HEK293T (cell line): Measurements from ENCODE around the gene EML6.

Experiments used
- CTCF ChIA-PET: fragments of 350-600 bp; formaldehyde crosslinking; extraction: SDS; loops from one replicate; lab custom pipeline; 2021; ENCODE audit warnings: antibody characterized with exemption, inconsistent platforms; lab: Yijun Ruan, JAX
- POLR2A ChIA-PET: fragments of 350-600 bp; formaldehyde crosslinking; extraction: SDS; loops from one replicate; lab custom pipeline; 2020; ENCODE audit warnings: antibody characterized with exemption, inconsistent platforms; lab: Yijun Ruan, JAX
- DNase-seq: peaks from one replicate; pipeline ENCODE4 v3.0.0; 2012; ENCODE audit warnings: mixed read lengths; ENCODE audit errors: extremely low spot score
- ARNT ChIP-seq: fragments of 450-650 bp; IDR thresholded peaks from 2 replicates; pipeline ENCODE4 v1.6.1; 2017; ENCODE audit warnings: mild to moderate bottlenecking
- BHLHE40 ChIP-seq: fragments of 450-650 bp; IDR thresholded peaks from 2 replicates; pipeline ENCODE4 v1.6.1; 2016; ENCODE audit warnings: mild to moderate bottlenecking, moderate library complexity, borderline replicate concordance
- CTBP1 ChIP-seq: fragments of 450-650 bp; IDR thresholded peaks from 2 replicates; pipeline ENCODE4 v1.6.1; 2016; ENCODE audit warnings: borderline replicate concordance
- ELF4 ChIP-seq: fragments of 450-650 bp; IDR thresholded peaks from 2 replicates; pipeline ENCODE4 v1.6.1; 2017; ENCODE audit warnings: antibody characterized with exemption
- FOXA1 ChIP-seq: fragments of 450-650 bp; IDR thresholded peaks from 2 replicates; pipeline ENCODE4 v1.6.1; 2016; ENCODE audit warnings: mild to moderate bottlenecking
- FOXK2 ChIP-seq: fragments of 450-650 bp; IDR thresholded peaks from 2 replicates; pipeline ENCODE4 v1.6.1; 2016; ENCODE audit warnings: mild to moderate bottlenecking
- FOXM1 ChIP-seq: fragments of 450-650 bp; IDR thresholded peaks from 2 replicates; pipeline ENCODE4 v1.6.1; 2017; ENCODE audit warnings: mild to moderate bottlenecking, borderline replicate concordance
- HDGF ChIP-seq: fragments of 450-650 bp; IDR thresholded peaks from 2 replicates; pipeline ENCODE4 v1.6.1; 2017; ENCODE audit warnings: antibody characterized with exemption, borderline replicate concordance
- L3MBTL2 ChIP-seq: fragments of 450-650 bp; conservative IDR thresholded peaks from 2 replicates; pipeline ENCODE4 v1.6.1; 2016; ENCODE audit warnings: mild to moderate bottlenecking
- LEF1 ChIP-seq: fragments of 450-650 bp; IDR thresholded peaks from 2 replicates; pipeline ENCODE4 v1.6.1; 2017; ENCODE audit warnings: mild to moderate bottlenecking, borderline replicate concordance
- NFRKB ChIP-seq: fragments of 450-650 bp; IDR thresholded peaks from 2 replicates; pipeline ENCODE4 v1.6.1; 2016; ENCODE audit warnings: mild to moderate bottlenecking, moderate library complexity
- SP1 ChIP-seq: fragments of 450-650 bp; IDR thresholded peaks from 2 replicates; pipeline ENCODE4 v1.6.1; 2017
- SUZ12 ChIP-seq: fragments of 450-650 bp; IDR thresholded peaks from 2 replicates; pipeline ENCODE4 v1.6.1; 2016; ENCODE audit warnings: mild to moderate bottlenecking
- TARDBP ChIP-seq: fragments of 450-650 bp; IDR thresholded peaks from 2 replicates; pipeline ENCODE4 v1.6.1; 2016
- ZNF384 ChIP-seq: fragments of 450-650 bp; IDR thresholded peaks from 2 replicates; pipeline ENCODE4 v1.6.1; 2016
- TF ChIP-seq, protein P1 (sequence below): fragments of 450-650 bp; IDR thresholded peaks from 2 replicates; pipeline ENCODE4 v1.6.1; 2016

EML6 gene

GRCh38 chr2:54791831-54792230 lies 68.4 kb downstream of the EML6 start:
- ChIA-PET POLR2A (no interaction called here), CTCF (no interaction called here)
- no peak for DNase-seq
- no peak for TF ChIP-seq FOXK2
- TF ChIP-seq ARNT = no peak
- no peak for TF ChIP-seq SUZ12
- no peak for TF ChIP-seq TARDBP

GRCh38 chr2:54797307-54797706 lies 73.8 kb downstream of the EML6 start:
- no peak for TF ChIP-seq FOXK2
- no peak for TF ChIP-seq ARNT
- TF ChIP-seq NFRKB = no peak
- TF ChIP-seq ELF4 = no peak
- no peak for TF ChIP-seq LEF1
- TF ChIP-seq TARDBP = no peak
- TF ChIP-seq L3MBTL2 = no peak
- TF ChIP-seq SUZ12 = no peak
- ChIA-PET CTCF (no interaction called here), POLR2A (no interaction called here)

GRCh38 chr2:54801352-54801751 lies 77.9 kb downstream of the EML6 start:
- no peak for DNase-seq
- TF ChIP-seq, protein P1, sequence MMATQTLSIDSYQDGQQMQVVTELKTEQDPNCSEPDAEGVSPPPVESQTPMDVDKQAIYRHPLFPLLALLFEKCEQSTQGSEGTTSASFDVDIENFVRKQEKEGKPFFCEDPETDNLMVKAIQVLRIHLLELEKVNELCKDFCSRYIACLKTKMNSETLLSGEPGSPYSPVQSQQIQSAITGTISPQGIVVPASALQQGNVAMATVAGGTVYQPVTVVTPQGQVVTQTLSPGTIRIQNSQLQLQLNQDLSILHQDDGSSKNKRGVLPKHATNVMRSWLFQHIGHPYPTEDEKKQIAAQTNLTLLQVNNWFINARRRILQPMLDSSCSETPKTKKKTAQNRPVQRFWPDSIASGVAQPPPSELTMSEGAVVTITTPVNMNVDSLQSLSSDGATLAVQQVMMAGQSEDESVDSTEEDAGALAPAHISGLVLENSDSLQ = no peak
- TF ChIP-seq BHLHE40 = no peak
- TF ChIP-seq ELF4 = no peak
- no peak for TF ChIP-seq FOXA1
- TF ChIP-seq ZNF384 = no peak
- TF ChIP-seq ARNT = no peak
- TF ChIP-seq FOXM1 = no peak
- TF ChIP-seq HDGF = no peak
- no peak for TF ChIP-seq TARDBP
- TF ChIP-seq LEF1 = no peak
- TF ChIP-seq SUZ12 = no peak
- no peak for TF ChIP-seq L3MBTL2
- TF ChIP-seq FOXK2 = no peak
- TF ChIP-seq SP1 = no peak
- TF ChIP-seq CTBP1 = no peak
- no peak for TF ChIP-seq NFRKB
- CTCF ChIA-PET = interaction anchor here (0.6 kb wide), 1 partner anchor 22 kb away, joined by 6 read pairs; no protein-coding TSS in a partner anchor
- POLR2A ChIA-PET = no interaction called here

More at GRCh38 chr2:54797307-54797706, 73.8 kb downstream of the EML6 start:
- DNase-seq = no peak

DNA sequence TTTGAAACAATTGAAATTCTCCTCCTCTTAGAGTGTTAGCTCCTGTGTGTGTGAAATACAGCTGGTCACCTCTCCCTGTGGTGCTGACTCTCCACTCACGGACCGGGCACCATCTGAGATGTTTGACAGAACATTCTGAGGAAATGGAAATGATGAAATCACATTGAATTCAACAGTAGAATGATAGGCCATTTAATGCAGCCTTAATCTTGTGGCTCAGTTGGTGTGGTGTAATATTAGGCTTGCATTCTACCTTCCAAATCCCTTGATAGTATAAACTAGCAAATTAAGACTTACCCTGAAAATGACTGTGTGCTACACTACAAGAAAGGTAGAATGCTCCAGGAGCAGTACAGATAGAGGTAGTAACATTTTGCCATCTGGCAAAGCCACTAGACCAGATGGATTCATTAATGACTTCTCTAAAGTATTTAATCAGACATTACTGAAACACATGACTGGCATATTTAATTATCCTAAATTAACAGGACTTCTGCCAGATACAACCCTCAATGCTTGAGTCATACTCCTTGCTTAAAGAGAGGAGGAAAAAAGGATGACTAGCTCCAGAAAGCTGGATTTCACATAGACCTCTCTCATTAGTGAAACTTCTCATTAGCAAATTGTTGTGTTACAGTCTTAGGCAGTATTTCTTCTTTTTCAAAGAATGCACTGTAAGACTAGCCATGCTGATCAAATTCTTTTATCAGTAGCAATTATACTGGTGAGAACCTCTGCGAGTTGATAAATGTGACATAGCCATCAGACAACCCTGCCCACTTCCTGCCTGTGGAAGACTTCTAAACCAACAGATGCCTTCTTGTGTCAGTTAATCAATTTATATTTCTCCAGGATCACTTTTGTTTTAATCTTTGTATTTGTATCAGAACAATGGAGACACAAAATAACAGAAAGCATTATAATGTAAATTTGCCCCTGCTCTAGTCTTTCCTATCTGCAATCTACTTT lies 80.6 kb downstream of the EML6 start:
- POLR2A ChIA-PET = no interaction called here
- no peak for DNase-seq
- CTCF ChIA-PET = no interaction called here
- no peak for TF ChIP-seq CTBP1
- TF ChIP-seq LEF1 = no peak
- no peak for TF ChIP-seq TARDBP
- TF ChIP-seq ELF4 = no peak
- no peak for TF ChIP-seq FOXM1
- no peak for TF ChIP-seq SP1
- no peak for TF ChIP-seq NFRKB
- TF ChIP-seq L3MBTL2 = no peak
- TF ChIP-seq SUZ12 = no peak
- TF ChIP-seq FOXA1 = no peak
- TF ChIP-seq ARNT = no peak
- no peak for TF ChIP-seq ZNF384
- TF ChIP-seq FOXK2 = no peak
- no peak for TF ChIP-seq HDGF
- TF ChIP-seq BHLHE40 = no peak
- TF ChIP-seq, protein P1 = no peak

DNA sequence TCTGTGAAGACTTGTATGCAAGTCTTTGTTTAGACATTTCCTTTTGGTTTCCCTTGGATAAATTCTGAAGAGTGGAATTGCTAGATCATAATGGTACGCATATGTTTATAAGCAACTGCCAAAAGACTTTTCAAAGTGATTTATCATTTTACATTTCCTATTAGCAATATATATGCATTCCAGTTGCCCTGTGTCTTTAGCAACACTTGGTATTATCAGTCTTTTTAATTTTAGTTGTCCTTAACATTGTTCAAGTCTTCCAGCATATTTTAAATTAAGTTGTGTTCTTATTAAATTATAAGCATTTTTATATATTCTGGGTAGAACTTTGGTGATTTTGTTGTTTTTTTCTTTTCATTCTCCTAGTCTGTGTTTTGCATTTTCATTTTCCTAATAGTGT lies 81.8 kb downstream of the EML6 start:
- POLR2A ChIA-PET = no interaction called here
- no peak for DNase-seq
- CTCF ChIA-PET = no interaction called here
- TF ChIP-seq FOXA1 (no peak), SP1 (no peak), L3MBTL2 (no peak), FOXM1 (no peak), ARNT (no peak), BHLHE40 (no peak), NFRKB (no peak), SUZ12 (no peak), LEF1 (no peak), HDGF (no peak), TARDBP (no peak), CTBP1 (no peak), ELF4 (no peak), FOXK2 (no peak), ZNF384 (no peak)
- TF ChIP-seq, protein P1 = no peak

- ChIA-PET CTCF (no interaction called here), POLR2A (no interaction called here)
- no peak for TF ChIP-seq TARDBP
- TF ChIP-seq SUZ12 = no peak
- TF ChIP-seq BHLHE40 = no peak
- no peak for TF ChIP-seq ARNT
- TF ChIP-seq ZNF384 = no peak
- TF ChIP-seq L3MBTL2 = no peak
- no peak for TF ChIP-seq CTBP1
- no peak for TF ChIP-seq LEF1
- TF ChIP-seq, protein P1 = no peak
- no peak for TF ChIP-seq FOXM1
- TF ChIP-seq HDGF = no peak
- no peak for TF ChIP-seq SP1
- TF ChIP-seq ELF4 = no peak
- TF ChIP-seq FOXK2 = no peak
- DNase-seq = no peak
These were observed 83.5 kb downstream of the EML6 start for GRCh38 chr2:54806975-54807374.
